HG03432 (cell line): ENCODE results near the gene FUT1.
"Not testable (repeated sequence)": the region's sequence is repeated elsewhere in the genome, so short reads cannot be mapped to it uniquely, and the experiment has no call there.

ENCODE experiments used
- ATAC-seq: cut with Tn5 transposase; IDR thresholded peaks from one replicate; pipeline ENCODE4 v1.9.1; 2021; ENCODE audit warnings: mild to moderate bottlenecking, moderate library complexity; ENCODE audit not compliant: unreplicated experiment

Gene FUT1

DNA sequence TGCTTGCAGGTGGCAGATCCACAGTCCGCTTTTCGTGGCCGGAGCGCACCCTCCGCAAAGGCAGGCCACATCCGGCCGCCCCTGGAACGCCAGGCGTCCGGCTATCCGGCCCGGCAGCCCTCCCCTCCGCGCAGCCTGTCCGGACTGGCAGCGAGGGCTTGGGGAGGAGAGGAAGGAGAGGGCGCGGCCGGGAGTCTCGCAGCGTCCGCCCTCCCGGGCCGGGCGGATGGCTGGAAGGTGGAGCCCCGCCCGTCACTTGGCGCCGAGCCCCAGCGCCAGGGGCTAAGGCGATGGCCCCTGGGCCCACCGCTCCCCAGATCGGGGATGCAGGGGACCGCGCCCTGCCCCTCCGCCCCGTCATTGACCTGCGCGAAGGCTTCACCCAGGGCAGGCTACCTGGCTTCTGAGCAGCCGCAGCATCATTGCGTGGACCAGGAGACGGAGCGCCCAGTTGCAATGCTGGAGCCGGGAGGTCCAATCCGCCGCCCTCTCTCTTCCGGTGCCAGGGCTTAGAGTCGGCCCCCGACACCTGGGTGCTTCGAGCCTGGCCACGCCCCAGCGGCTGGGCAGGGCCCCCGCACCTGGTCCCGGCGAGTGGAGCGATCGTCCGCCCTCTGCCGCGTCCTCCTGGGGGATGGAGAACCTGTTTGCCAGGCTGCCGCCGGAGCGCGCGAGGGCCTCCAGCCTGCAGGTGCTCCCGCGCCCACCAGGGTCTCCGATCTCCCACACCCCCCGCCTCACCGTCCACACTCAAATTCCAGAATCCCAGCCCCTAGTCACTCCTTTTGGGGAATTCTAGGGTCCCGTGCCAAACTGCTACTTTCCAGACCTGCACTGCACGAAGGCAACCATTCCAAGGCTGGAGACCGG is at the start of gene FUT1:
Gene FUT1 (minus strand): TSS at position 146 of the 870 bp plus-strand sequence. CDS start 1,360 bp downstream, outside the sequence.
- ATAC-seq = no peak

- no peak for ATAC-seq
Observed at GRCh38 chr19:48799358-48800300, 47.2 kb upstream of the FUT1 start.

- ATAC-seq = no peak
Observed at GRCh38 chr19:48798937-48799336, 46.5 kb upstream of the FUT1 start.

DNA sequence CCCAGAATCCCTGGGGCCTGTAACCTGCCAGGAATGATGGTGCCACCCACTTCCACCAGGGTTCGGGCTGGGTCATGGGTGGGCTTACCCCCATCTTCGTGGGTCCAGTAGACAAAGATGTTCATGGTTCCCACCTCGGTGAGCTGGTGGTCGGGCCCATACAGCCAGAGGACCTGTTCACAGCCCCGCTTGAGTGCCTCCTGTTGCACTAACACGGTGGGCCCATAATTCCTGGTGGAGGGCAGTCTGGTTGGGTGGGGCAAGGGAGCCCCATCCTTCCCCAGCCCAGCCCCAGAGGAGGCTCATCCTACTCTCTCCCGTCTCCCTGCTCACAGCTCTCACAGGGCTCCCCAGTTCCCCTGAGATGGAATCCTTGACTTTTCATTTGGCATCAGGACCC is 44.7 kb upstream of the FUT1 start:
- ATAC-seq = no peak

GRCh38 chr19:48796298-48797083 is 44.0 kb upstream of the FUT1 start:
- ATAC-seq = no peak

- no peak for ATAC-seq
Observed at GRCh38 chr19:48795685-48796070, 43.2 kb upstream of the FUT1 start.

DNA sequence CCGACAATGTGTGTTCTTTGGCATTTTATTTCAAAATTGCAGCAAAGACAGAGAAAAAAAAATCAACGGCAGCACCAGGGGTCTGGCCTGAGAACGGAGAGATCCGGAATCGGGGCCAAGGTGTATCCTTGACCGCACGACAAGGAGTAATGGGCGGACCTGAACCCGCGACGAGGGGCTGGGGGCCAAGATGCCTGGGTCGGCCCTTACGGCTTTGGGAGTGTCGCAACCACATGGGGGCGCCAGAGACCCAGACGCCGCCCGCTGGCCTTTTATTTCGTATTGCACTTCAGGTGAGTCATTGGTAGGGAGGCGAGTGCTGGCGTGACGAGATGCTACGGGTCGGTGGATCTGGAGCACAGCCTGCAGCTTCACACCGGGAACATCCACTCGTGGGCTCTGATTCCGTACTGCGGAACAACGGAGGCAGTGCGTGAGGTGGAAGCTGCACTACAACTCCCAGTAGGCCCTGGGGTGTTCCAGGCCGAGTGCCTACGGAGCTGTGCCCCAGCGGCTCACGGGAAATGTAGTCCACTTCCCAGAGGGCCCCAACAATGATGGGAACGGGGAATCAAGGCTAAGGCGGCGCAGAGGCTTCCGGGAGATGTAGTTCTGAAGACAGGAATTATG is 42.7 kb upstream of the FUT1 start:
- ATAC-seq = peak; percentile 65

DNA sequence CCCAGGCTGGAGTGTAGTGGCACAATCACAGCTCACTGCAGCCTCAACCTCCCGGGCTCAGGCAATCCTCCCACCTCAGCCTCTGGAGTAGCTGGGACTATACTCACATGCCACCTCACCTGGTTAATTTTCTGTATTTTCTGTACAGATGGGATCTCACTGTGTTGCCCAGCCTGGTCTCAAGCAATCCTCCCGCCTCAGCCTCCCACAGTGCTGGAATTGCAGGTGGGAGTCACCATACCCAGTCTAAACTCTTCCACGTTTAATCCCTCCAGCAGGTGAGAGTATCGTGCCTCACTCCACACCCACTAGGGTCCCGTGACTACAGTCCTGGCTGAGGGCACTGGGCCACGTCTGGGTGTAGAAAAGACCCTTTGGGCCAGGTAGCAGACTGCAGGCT is 41.9 kb upstream of the FUT1 start:
- ATAC-seq = no peak

GRCh38 chr19:48793271-48793670 is 40.8 kb upstream of the FUT1 start:
- ATAC-seq = no peak

DNA sequence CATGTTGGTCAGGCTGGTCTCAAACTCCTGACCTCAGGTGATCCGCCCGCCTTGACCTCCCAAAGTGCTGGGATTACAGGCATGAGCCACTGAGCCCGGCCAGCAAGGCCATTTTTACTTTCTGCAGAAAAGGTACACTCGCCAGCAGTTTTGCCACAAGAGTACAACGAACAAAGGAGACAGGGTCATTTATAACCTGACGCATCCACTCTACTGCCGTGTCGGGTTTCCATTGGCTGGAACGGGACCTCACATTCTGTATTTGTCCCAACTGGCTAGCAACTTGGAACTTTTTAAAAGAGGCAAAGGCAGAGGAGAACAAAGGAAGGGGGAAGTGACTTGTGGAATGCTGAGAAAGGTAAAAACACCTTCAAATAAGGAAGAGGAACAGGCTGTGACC is 34.9 kb upstream of the FUT1 start:
- not testable (repeated sequence) for ATAC-seq

GRCh38 chr19:48786422-48786821 is 34.0 kb upstream of the FUT1 start:
- ATAC-seq = not testable (repeated sequence)

- no peak for ATAC-seq
Observed at GRCh38 chr19:48784527-48784926, 32.1 kb upstream of the FUT1 start.

GRCh38 chr19:48780631-48781391 is 28.4 kb upstream of the FUT1 start:
- no peak for ATAC-seq

GRCh38 chr19:48779636-48780035 is 27.2 kb upstream of the FUT1 start:
- no peak for ATAC-seq

DNA sequence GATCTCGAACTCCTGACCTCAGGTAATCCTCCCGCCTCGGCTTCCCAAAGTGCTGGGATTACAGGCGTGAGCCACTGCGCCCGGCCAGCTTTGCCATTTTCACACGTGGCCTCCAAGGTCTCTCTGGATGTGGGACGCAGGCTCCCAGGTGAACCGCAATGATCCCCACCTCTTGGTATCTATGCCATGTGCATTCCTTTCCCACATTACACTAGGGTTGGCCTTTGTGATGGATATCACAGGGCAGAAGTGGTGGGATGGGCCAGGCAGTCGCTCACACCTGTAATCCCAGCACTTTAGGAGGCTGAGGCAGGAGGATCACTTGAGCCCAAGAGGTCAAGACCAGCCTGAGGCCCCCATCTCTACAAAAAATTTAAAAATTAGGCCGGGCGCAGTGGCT is 25.3 kb upstream of the FUT1 start:
- ATAC-seq = no peak

GRCh38 chr19:48777139-48777538 is 24.7 kb upstream of the FUT1 start:
- no peak for ATAC-seq

- ATAC-seq = no peak
Observed at GRCh38 chr19:48772503-48772953, 20.1 kb upstream of the FUT1 start.

GRCh38 chr19:48770734-48771472 is 18.5 kb upstream of the FUT1 start:
- no peak for ATAC-seq

GRCh38 chr19:48770266-48770665 is 17.8 kb upstream of the FUT1 start:
- ATAC-seq = no peak
